T-helper 2 cell treated with Interferon-gamma antibody and Interleukin-4, amounts not matched to agents 5 μg/mL and 100 μg/mL, for 36 hours (primary cell): ENCODE measurements around the gene SAMD15.

Experiments
- DNase-seq: peaks from one replicate; pipeline ENCODE4 v3.0.0; 2021; ENCODE audit warnings: low spot score
- H3K27ac Mint-ChIP-seq: one replicate; pipeline ENCODE4 v1.8.0; 2021; ENCODE audit warnings: mild to moderate bottlenecking, mixed read lengths
- H3K27me3 Mint-ChIP-seq: one replicate; pipeline ENCODE4 v1.8.0; 2021; ENCODE audit warnings: low read depth, mixed read lengths
- H3K36me3 Mint-ChIP-seq: one replicate; pipeline ENCODE4 v1.8.0; 2021; ENCODE audit warnings: low read depth, mixed read lengths
- H3K4me1 Mint-ChIP-seq: one replicate; pipeline ENCODE4 v1.8.0; 2021; ENCODE audit warnings: low read depth, mixed read lengths
- H3K4me3 Mint-ChIP-seq: one replicate; pipeline ENCODE4 v1.8.0; 2022; ENCODE audit warnings: mild to moderate bottlenecking, moderate library complexity, mixed read lengths
- H3K9me3 Mint-ChIP-seq: one replicate; pipeline ENCODE4 v1.8.0; 2021; ENCODE audit warnings: mixed read lengths

SAMD15 gene

DNA sequence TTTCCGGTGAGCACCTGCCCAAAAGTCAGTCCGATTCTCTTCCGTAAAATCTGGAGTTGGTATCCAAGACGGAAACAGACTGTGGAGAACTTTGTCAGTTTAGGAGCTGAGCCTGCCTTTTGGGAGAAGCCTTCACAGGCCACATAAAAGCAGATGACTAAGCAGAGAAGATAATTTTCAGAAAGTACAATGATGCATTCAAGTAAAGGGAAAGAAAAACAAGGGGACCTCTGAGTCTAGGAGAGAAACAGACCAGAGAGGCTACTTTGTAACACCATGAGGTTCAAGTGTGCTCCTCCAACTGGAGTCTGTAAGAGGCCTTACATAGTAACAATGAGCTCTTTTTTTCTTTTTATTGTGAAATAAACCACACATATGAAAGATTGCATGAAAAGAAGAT lies 21.4 kb upstream of the SAMD15 start:
- Mint-ChIP-seq H3K27me3 (no peaks in the 10 kb centered on the region), H3K27ac (no peak overlapping the region), H3K36me3 (peaks cover 3% of the 10 kb centered on the region), H3K9me3 (no peaks in the 10 kb centered on the region), H3K4me3 (no peak overlapping the region), H3K4me1 (peaks cover 3% of the 10 kb centered on the region)
- no peak for DNase-seq

DNA sequence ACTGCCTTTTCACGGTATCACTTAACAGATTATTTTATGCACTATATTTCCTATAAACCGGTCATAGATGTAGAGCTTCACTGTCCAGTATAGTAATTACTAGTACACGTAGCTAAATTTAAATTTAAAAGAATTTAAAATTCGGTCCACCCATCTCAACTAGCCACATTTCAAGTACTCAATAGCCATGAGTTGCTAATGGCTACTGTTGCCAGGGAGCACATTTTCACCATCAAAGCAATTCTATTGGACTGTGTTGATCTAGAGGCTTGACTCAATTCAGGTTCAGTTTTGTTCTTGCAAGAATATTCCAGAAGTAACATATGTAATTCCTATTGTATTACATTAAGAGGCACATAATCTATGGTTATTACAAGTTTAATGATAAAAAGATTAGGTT lies 20.3 kb upstream of the SAMD15 start:
- H3K9me3 Mint-ChIP-seq: no peaks in the 10 kb centered on the region
- H3K27ac Mint-ChIP-seq: no peak overlapping the region
- DNase-seq: no peak
- H3K4me1 Mint-ChIP-seq: peaks cover 3% of the 10 kb centered on the region
- H3K4me3 Mint-ChIP-seq: no peak overlapping the region
- H3K36me3 Mint-ChIP-seq: no peaks in the 10 kb centered on the region
- no peaks in the 10 kb centered on the region for H3K27me3 Mint-ChIP-seq

- H3K27me3 Mint-ChIP-seq: no peaks in the 10 kb centered on the region
- no peaks in the 10 kb centered on the region for H3K36me3 Mint-ChIP-seq
- DNase-seq: no peak
- peaks cover 3% of the 10 kb centered on the region for H3K4me1 Mint-ChIP-seq
- no peak overlapping the region for H3K27ac Mint-ChIP-seq
- H3K4me3 Mint-ChIP-seq: no peak overlapping the region
- H3K9me3 Mint-ChIP-seq: no peaks in the 10 kb centered on the region
Observed at GRCh38 chr14:77359626-77360025, 17.6 kb upstream of the SAMD15 start.

GRCh38 chr14:77364146-77364545 lies 13.0 kb upstream of the SAMD15 start:
- Mint-ChIP-seq H3K9me3 (no peaks in the 10 kb centered on the region), H3K36me3 (no peaks in the 10 kb centered on the region), H3K27ac (no peak overlapping the region), H3K4me3 (no peak overlapping the region), H3K4me1 (peaks cover 6% of the 10 kb centered on the region), H3K27me3 (no peaks in the 10 kb centered on the region)
- no peak for DNase-seq

GRCh38 chr14:77369285-77369684 lies 7.9 kb upstream of the SAMD15 start:
- peaks cover 17% of the 10 kb centered on the region for H3K36me3 Mint-ChIP-seq
- no peak overlapping the region for H3K4me3 Mint-ChIP-seq
- H3K27me3 Mint-ChIP-seq: no peaks in the 10 kb centered on the region
- H3K9me3 Mint-ChIP-seq: peaks cover 4% of the 10 kb centered on the region
- H3K27ac Mint-ChIP-seq: peak overlapping the region; percentile 6
- DNase-seq: no peak
- H3K4me1 Mint-ChIP-seq: peaks cover 27% of the 10 kb centered on the region

DNA sequence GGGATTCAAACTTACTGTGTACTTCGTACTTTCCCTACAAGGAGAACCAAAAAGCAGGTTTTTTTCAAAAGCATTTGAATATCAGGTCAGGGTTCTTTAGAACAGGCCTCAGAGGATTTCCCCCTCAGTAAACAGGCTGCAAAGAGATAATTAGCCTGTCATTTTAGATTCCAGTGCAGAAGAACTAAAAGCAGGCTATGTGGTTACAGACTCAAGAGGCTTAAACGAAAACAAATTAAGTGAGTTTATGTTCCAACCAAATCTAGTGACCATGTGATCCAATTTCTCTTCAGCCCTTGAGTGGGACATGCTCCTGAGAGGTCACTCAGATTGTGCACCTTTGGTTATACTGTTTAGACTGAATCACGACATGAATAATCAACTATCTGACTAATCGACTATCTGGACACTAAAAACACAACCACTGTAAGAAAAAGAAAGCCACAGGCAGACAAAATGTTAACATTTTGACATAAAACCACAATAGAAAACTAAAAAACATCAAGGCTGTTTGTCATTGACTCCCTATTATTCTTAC lies 4.8 kb upstream of the SAMD15 start:
- Mint-ChIP-seq H3K27ac (peak overlapping the region; percentile 31), H3K36me3 (peaks cover 28% of the 10 kb centered on the region)

GRCh38 chr14:77375164-77375950 lies 1.8 kb upstream of the SAMD15 start:
- no peak for DNase-seq
- Mint-ChIP-seq H3K9me3 (peaks cover 4% of the 10 kb centered on the region), H3K4me1 (peaks cover 33% of the 10 kb centered on the region), H3K27me3 (peaks cover 2% of the 10 kb centered on the region), H3K27ac (peak overlapping the region; percentile 91), H3K4me3 (peak overlapping the region; percentile 90), H3K36me3 (peaks cover 28% of the 10 kb centered on the region)

More for the DNA sequence above, 4.8 kb upstream of the SAMD15 start:
- peaks cover 44% of the 10 kb centered on the region for H3K4me1 Mint-ChIP-seq
- no peaks in the 10 kb centered on the region for H3K27me3 Mint-ChIP-seq
- H3K9me3 Mint-ChIP-seq: peaks cover 4% of the 10 kb centered on the region
- peak overlapping the region; percentile 33 for H3K4me3 Mint-ChIP-seq
- DNase-seq: no peak

DNA sequence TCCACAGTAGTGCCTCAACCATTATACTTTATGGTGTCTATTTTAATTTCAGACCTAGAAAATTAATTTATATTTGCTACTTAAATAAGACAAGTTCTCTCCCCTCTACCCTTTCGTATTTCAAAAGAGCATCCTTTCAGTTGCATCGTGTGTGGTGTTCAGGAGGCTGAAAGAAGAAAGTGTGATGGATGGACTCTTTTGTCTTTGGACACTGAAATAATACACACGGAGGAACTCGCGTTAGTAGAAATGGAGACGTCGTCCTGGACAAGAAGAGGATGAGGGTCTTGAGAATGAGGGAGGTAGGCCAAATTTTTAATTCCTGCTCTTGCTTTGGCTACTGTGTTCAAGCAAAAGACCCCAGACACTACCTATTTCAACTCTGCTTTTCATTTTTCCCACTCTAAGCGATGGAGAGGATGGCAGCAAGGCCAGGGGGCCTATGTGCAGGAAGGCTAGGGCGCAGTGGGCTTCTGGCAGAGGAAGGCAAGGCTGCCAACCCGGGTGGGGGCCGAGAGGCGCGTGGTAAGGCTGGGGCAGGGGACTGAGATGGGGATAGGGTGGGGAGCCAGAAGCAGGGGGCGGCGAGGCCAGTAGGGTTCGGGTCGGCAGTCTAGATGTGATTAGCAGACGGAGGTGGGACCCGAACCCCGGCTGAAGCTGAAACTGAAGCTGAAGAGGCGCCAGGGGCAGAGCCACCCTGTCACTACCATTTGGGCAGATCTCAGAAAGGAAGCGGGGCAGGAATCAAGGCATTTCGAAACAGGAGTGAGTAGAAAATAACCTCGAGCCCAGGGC lies 1.0 kb upstream of the SAMD15 start:
- H3K9me3 Mint-ChIP-seq: peaks cover 4% of the 10 kb centered on the region
- peak; percentile 30 for DNase-seq

DNA sequence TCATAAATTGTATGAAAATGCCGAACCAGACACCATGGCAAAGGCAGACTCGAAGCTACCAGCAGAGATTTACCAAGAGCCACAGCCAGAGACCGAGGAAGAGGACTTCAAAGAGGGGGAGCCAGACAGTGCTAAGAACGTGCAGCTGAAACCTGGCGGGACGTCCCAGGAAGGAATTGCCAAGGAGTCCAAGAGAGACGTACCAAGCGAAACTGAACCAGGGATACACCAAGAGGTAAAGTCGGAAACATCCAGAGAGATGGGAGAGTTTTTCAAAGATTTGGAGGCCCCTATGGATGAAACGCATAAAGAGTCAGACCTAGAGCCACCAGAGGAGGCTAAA lies 294 bp downstream of the SAMD15 start:
- H3K36me3 Mint-ChIP-seq: peaks cover 27% of the 10 kb centered on the region
- H3K27me3 Mint-ChIP-seq: peaks cover 6% of the 10 kb centered on the region
- peaks cover 4% of the 10 kb centered on the region for H3K9me3 Mint-ChIP-seq
- H3K4me1 Mint-ChIP-seq: peaks cover 28% of the 10 kb centered on the region
- H3K27ac Mint-ChIP-seq: no peak overlapping the region
- H3K4me3 Mint-ChIP-seq: no peak overlapping the region
- no peak for DNase-seq

More for the DNA sequence above, 1.0 kb upstream of the SAMD15 start:
- H3K4me1 Mint-ChIP-seq: peaks cover 33% of the 10 kb centered on the region
- peaks cover 28% of the 10 kb centered on the region for H3K36me3 Mint-ChIP-seq
- peaks cover 6% of the 10 kb centered on the region for H3K27me3 Mint-ChIP-seq
- peak overlapping the region; percentile 91 for H3K27ac Mint-ChIP-seq
- H3K4me3 Mint-ChIP-seq: peak overlapping the region; percentile 90

GRCh38 chr14:77378701-77379100 lies 1.5 kb downstream of the SAMD15 start:
- Mint-ChIP-seq H3K9me3 (peaks cover 4% of the 10 kb centered on the region), H3K36me3 (peaks cover 17% of the 10 kb centered on the region), H3K4me3 (no peak overlapping the region), H3K27ac (no peak overlapping the region), H3K27me3 (peaks cover 6% of the 10 kb centered on the region), H3K4me1 (peaks cover 20% of the 10 kb centered on the region)
- no peak for DNase-seq

DNA sequence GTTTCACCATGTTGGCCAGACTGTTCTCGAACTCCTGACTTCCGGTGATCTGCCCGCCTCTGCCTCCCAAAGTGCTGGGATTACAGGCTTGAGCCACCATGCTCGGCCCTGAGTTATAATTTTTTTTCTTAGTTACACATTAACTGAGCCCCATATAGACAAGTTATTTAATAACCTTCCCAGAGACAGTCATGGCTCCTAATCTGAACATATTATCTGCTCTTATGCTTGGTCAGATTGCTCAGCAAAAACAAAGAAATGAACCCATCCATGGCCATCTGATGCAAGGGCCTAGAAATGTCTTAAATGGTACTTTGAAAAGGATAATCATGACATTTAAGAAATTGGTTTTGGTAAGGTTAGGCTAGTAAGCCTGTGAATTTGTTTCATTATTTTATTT lies 13.0 kb downstream of the SAMD15 start:
- no peak for DNase-seq
- Mint-ChIP-seq H3K9me3 (no peaks in the 10 kb centered on the region), H3K27ac (no peak overlapping the region), H3K36me3 (no peaks in the 10 kb centered on the region), H3K4me3 (no peak overlapping the region), H3K4me1 (no peaks in the 10 kb centered on the region), H3K27me3 (no peaks in the 10 kb centered on the region)

DNA sequence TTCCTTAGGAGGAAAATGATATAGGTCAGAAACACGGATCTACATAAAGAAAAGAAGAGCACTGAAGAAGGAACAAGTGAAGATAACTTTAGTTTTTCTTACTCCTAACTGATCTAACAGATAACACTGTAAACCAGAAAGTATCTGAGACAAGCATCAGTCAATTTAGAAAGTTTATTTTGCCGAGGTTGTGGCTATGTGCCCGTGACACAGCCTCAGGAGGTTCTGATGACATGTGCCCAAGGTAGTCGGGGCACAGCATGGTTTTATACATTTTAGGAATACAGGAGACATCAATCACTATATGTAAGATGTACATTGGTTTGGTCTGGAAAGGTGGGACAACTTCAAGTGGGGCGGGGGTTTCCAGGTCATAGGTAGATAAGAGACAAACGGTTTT lies 23.0 kb downstream of the SAMD15 start:
- no peak for DNase-seq
- no peak overlapping the region for H3K4me3 Mint-ChIP-seq
- H3K9me3 Mint-ChIP-seq: no peaks in the 10 kb centered on the region

GRCh38 chr14:77403768-77404167 lies 26.6 kb downstream of the SAMD15 start:
- Mint-ChIP-seq H3K4me1 (peaks cover 17% of the 10 kb centered on the region), H3K27ac (no peak overlapping the region), H3K9me3 (no peaks in the 10 kb centered on the region), H3K4me3 (no peak overlapping the region), H3K27me3 (no peaks in the 10 kb centered on the region), H3K36me3 (no peaks in the 10 kb centered on the region)
- DNase-seq: no peak

More for the DNA sequence above, 23.0 kb downstream of the SAMD15 start:
- Mint-ChIP-seq H3K36me3 (no peaks in the 10 kb centered on the region), H3K27ac (no peak overlapping the region), H3K27me3 (no peaks in the 10 kb centered on the region), H3K4me1 (no peaks in the 10 kb centered on the region)

DNA sequence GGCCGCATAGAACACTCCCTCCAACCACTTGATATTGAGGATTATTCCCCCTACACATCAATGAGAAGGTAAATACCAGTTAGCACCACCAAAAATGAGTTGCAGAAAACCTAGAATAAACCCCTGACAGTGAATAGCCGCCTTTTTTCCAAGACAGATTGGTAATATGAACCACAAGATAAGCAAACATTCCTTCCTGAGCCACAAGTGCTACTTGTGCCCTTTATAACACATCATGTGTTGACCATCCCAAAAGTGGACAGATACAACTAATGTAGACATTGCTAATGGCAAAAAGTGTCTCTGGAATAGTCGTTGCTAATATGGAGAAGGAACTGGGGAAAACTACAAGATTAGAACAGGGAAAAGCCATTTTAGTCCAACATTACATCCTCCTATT lies 28.9 kb downstream of the SAMD15 start:
- H3K4me3 Mint-ChIP-seq: no peak overlapping the region
- H3K27ac Mint-ChIP-seq: no peak overlapping the region
- H3K9me3 Mint-ChIP-seq: no peaks in the 10 kb centered on the region
- no peak for DNase-seq
- H3K4me1 Mint-ChIP-seq: peaks cover 17% of the 10 kb centered on the region
- no peaks in the 10 kb centered on the region for H3K27me3 Mint-ChIP-seq
- no peaks in the 10 kb centered on the region for H3K36me3 Mint-ChIP-seq
